Measurements from ENCODE around the gene SELENON.

Gene SELENON

DNA sequence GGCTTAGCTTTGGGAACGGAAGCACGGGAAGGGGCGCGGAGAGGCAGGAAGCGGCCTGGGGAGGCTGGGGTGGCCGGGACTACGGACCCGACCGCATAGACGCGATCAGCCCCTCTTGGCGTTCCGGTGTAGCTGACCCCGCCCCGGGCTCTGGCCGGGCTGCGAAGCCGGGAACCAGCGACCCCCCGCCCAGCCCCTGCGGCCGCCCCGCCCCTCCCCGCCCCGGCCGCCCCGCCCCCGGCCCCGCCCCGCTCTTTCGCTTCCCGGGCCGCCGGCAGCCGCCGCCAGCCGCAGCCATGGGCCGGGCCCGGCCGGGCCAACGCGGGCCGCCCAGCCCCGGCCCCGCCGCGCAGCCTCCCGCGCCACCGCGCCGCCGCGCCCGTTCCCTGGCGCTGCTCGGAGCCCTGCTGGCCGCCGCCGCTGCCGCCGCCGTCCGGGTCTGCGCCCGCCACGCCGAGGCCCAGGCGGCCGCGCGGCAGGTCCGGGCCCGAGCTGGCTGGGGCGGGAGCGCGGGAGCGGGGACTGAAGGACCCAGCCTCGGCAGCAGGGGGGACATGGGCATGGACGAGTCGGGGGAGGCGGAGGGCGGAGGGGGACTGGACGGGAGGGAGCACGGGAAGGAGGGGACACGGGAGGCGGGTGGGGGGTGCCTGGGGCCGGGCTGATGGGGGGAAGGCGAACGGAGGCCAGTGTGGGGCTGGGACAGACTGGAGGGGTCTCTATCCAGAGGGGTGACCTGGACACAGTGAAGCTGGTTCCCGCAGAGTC is at the start of gene SELENON:
SELENON (plus strand) TSS at position 259 of the 768 bp plus-strand sequence; CDS start at position 297, 38 bp downstream.
- peak in 30 of 51 donors; percentile 11 to 67 (median 34) for DNase-seq

DNA sequence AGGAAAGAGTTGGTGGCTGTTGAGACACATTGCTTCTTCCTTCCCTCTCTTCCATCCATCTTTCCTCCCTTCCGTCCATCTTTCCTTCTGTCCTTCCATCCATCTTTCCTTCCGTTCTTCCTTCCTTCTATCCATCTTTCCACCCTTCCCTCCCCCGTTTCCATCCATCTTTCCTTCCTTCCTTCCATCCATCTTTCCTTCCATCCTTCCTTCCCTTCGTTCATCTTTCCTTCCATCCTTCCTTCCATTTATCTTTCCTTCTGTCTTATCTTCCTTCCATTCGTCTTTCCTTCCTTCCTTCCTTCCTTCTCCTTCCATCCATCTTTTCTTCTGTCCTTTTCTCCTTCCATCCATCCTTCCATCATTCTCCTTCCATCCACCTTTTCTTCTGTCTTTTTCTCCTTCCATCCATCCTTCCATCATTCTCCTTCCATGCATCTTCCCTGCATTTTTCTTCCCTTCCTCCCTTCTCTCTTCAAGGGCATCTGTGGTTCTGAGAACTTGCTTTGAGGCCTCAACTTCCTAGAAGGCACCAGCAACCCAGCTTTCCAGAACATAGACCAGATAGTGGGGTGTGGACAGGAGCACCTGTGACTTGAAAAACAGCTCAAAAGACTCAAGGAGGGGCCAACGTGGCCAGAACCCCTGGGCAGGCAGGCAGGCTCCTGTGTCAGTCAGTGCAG is 48.9 kb upstream of the SELENON start:
- DNase-seq = no peak

- no peak for DNase-seq
These were observed 45.4 kb upstream of the SELENON start for GRCh38 chr1:25754470-25755181.

- no peak for DNase-seq
These were observed 44.4 kb upstream of the SELENON start for GRCh38 chr1:25755475-25756125.

DNA sequence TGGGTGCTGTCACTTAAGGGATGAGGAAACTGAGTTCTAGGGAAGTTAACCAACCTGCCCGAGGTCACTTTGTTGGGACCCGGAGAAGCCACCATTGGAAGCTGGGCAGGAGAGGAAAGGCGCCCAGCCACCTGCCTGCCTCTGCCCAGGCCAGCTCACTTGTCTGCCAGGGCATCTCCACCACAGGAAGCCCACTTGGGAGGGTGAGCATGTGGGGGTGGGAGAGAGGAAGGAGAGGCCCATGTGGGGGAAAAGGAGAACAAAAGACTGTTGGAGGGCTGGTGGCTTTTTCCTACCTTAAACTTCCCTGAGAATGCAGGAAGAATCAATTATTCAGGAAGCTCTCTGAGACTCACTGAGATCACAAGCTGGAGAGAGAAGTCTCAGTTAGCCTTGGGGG is 43.8 kb upstream of the SELENON start:
- no peak for DNase-seq

GRCh38 chr1:25757151-25757845 is 42.7 kb upstream of the SELENON start:
- no peak for DNase-seq

GRCh38 chr1:25757846-25758185 is 42.2 kb upstream of the SELENON start:
- no peak for DNase-seq

- DNase-seq = no peak
These were observed 41.4 kb upstream of the SELENON start for GRCh38 chr1:25758466-25759070.

GRCh38 chr1:25760122-25760719 is 39.8 kb upstream of the SELENON start:
- DNase-seq = no peak

DNA sequence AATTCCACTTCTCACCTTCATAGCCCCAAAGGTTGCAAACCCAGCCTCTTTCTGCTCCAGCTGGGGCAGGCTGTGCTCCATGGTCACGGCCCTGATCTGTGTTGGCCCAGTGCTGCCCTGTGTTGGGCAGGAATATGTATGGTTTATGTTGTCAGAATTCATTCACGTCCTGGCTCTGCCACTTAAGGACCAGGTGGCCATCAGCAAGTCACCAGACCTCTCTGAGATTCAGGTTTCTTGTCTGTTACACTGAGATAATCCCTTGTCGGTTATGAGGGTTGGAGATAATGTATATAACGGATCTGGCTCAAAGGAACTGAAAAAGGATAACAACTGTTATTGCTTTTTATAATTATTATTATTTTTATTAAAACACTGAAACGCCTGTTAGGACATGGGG is 39.1 kb upstream of the SELENON start:
- no peak for DNase-seq

GRCh38 chr1:25763493-25763892 is 36.5 kb upstream of the SELENON start:
- no peak for DNase-seq

DNA sequence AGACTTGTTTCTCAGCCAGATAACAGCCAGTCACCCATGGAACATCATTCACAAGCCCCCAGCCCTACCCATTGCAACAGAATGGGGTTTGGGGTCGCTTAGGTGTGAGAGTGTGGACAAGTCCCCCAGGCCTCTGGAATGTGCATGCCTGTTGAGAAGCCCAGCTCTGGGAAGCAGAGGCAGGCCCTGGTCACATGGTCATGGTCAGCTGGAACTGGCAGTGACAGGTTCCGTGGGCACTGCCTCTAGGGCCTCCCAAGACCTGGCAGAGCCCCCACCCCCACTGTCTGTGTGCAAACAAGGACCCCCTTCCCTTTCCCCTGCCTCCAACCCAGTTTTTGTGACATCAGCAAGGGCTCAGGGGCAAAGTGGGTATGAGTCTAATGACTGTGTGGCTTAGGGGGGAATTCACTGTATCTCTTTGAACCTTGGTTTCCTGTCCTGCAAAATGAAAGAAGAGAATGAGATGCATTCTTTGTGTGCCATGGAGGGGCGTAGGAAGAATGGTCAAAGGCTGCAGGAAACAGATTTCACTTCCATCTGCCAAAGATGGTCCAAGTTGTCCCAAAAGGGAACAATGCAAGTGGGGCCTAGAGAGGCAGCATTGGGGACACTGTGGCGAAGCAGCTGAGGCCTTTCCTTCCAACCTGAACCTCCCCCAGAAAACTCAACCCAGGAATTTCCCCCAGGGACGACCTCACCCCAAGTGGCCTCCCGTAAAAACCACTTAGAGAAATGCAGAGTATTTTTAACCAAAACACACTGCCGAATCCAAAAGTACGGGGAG is 34.7 kb upstream of the SELENON start:
- no peak for DNase-seq

DNA sequence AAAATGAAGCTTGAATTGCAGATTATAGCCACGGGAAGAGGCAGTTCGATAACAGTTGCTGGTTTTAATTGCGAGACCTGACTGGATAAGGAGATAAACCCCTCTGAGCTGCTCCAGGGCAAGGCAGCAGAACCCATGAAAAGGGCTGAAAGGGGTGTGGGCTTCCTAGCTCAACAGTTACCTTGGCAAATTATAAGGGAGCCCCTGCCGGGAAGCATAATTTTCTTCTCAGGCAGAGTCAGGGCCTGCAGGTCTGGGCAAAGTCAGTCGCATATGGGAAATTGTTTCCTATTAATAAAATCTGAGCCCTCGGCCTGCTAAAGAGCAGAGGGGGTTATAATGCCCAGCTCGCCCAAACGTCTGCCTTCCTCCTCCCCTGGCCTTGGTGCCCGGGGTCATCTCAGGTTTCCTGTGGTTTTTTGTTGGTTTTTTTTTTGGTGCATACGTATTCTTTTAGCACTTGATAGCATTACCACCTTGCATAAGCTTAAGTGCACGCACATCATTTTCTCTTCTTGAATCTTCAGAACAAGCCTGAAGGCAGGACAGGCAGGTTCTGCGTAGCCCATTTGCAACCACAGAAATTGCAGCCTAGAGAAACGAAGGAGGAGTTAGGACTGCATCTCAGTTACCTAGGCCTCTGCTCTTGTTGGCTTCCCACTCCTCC is 33.9 kb upstream of the SELENON start:
- peak in 1 of 51 donors; percentile 17 for DNase-seq

GRCh38 chr1:25766721-25767436 is 33.1 kb upstream of the SELENON start:
- DNase-seq = peak in 1 of 51 donors; percentile 17

DNA sequence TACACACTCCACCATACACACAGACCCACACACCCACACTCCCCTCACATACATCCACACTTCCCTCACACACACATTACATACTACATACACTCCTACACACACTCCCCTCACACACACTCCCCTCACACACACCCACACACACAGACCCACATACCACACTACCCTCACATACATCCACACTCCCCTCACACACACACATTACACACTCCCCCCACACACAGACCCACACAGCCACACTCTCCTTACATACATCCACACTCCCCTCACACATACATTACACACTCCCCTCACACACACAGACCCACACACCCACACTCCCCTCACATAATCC is 32.6 kb upstream of the SELENON start:
- no peak for DNase-seq

GRCh38 chr1:25768999-25769398 is 31.0 kb upstream of the SELENON start:
- DNase-seq = no peak

DNA sequence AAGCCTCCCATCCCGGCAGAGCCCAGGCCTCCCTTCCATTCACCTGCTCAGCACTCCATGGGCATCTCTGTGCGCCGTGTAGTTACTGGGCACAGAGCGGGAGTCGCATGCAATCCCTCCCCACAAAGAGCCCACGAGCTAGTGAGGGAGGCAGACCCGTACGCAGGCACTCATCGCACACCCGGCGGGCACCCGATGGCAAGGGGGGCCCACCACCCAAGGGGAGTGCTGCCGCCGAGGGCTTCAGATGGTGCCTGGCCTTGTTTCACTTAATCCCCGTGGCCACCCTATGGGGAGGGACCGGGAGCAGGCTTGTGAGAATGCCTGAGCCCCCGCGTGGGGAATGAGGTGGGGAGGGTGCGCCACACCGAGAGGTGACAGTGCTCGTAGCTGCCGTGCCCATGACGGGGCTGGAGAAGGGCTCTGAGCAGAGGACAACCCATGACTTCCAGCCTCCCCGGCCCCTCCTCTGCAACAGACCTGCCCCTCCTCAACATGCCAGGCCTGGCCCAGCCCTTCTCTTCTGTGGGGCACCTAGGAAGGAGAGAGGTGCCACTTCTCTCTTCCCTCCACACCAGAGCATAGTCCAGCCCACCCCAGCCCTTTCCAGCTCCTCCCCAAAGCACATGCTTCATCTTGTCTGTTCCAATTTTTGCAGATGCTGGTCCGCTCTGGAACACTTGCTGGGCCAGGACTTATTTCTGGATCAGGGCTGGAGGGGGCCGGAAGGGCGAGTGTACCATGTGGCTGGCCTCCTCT is 30.2 kb upstream of the SELENON start:
- no peak for DNase-seq

Measured in hypothalamus (tissue), 51 donors.